ENCODE data around the gene DIABLO.
A peak's percentile ranks its signal among the peaks of the same experiment; 100 is the strongest.

DIABLO gene

GRCh38 chr12:122232691-122233090 lies 6.8 kb upstream of the DIABLO start:
- no peak for TF ChIP-seq CTCF (IDR thresholded peaks at IDR 0.05; ENCODE audit: borderline replicate concordance, insufficient read depth, low read depth, low read length)

GRCh38 chr12:122230798-122231197 lies 4.9 kb upstream of the DIABLO start:
- no peak overlapping the region for H3K4me3 ChIP-seq (ENCODE audit: low read depth, low read length)
- no peak for TF ChIP-seq CTCF (IDR thresholded peaks at IDR 0.05; ENCODE audit: borderline replicate concordance, insufficient read depth, low read depth, low read length)

More at GRCh38 chr12:122232691-122233090, 6.8 kb upstream of the DIABLO start:
- H3K4me3 ChIP-seq (ENCODE audit: low read depth, low read length), result no peak overlapping the region

GRCh38 chr12:122228092-122228491 lies 2.2 kb upstream of the DIABLO start:
- TF ChIP-seq CTCF (IDR thresholded peaks at IDR 0.05; ENCODE audit: borderline replicate concordance, insufficient read depth, low read depth, low read length), result no peak
- no peak overlapping the region for H3K4me3 ChIP-seq (ENCODE audit: low read depth, low read length)

- no peak overlapping the region for H3K4me3 ChIP-seq (ENCODE audit: low read depth, low read length)
- no peak for TF ChIP-seq CTCF (IDR thresholded peaks at IDR 0.05; ENCODE audit: borderline replicate concordance, insufficient read depth, low read depth, low read length)
These were observed 1.5 kb upstream of the DIABLO start for GRCh38 chr12:122227341-122227740.

- H3K4me3 ChIP-seq (ENCODE audit: low read depth, low read length), result peak overlapping the region; percentile 67
- no peak for TF ChIP-seq CTCF (IDR thresholded peaks at IDR 0.05; ENCODE audit: borderline replicate concordance, insufficient read depth, low read depth, low read length)
These were observed 694 bp upstream of the DIABLO start for GRCh38 chr12:122226366-122227125.

GRCh38 chr12:122216445-122216844 lies 9.4 kb downstream of the DIABLO start:
- TF ChIP-seq CTCF (IDR thresholded peaks at IDR 0.05; ENCODE audit: borderline replicate concordance, insufficient read depth, low read depth, low read length), result no peak
- no peak overlapping the region for H3K4me3 ChIP-seq (ENCODE audit: low read depth, low read length)

GRCh38 chr12:122215771-122216170 lies 10.1 kb downstream of the DIABLO start:
- no peak for TF ChIP-seq CTCF (IDR thresholded peaks at IDR 0.05; ENCODE audit: borderline replicate concordance, insufficient read depth, low read depth, low read length)
- no peak overlapping the region for H3K4me3 ChIP-seq (ENCODE audit: low read depth, low read length)

Data from GM12875 (cell line).